Right lobe of liver (tissue), 6 donors: ENCODE results near the gene SSTR3. TPM values are rescaled to one million over a fixed set of nuclear protein-coding genes. Genes with fewer than 3 reads are reported as not detected.

Experiments
- ATAC-seq, 4 donors: fragments of 200-7000 bp; cut with Tn5 transposase; one replicate each; pipeline ENCODE4 v1.9.1; 2020; ENCODE audit warnings: mild to moderate bottlenecking in 4 of 4, moderate library complexity in 4 of 4
- DNase-seq, 3 donors: peaks; one replicate each; pipeline ENCODE4 v3.0.0-alpha.2; 2020
- H3K27ac ChIP-seq, 3 donors: fragments of 200-600 bp; one replicate each; pipeline ENCODE4 v1.8.0; 2022
- H3K27me3 ChIP-seq, 2 donors: fragments of 200-600 bp; one replicate each; pipeline ENCODE4 v1.8.0; 2022
- H3K36me3 ChIP-seq, 4 donors: fragments of 200-600 bp; sonication (generic) in 1 of 4; one replicate each; pipeline versions ENCODE4 v1.5.1 to v1.8.0; 2017 to 2022; ENCODE audit warnings: control low read depth in 1 of 4
- H3K4me1 ChIP-seq, 4 donors: fragments of 200-600 bp; sonication (generic) in 1 of 4; one replicate each; pipeline versions ENCODE4 v1.5.1 to v1.8.0; 2017 to 2022; ENCODE audit warnings: control low read depth in 1 of 4
- H3K4me3 ChIP-seq, 3 donors: fragments of 200-600 bp; one replicate each; pipeline ENCODE4 v1.8.0; 2022
- H3K9me3 ChIP-seq, 4 donors: fragments of 200-600 bp; sonication (generic) in 1 of 4; one replicate each; pipeline versions ENCODE4 v1.5.1 to v1.8.0; 2017 to 2022; ENCODE audit warnings: control low read depth in 1 of 4
- POLR2A ChIP-seq: fragments of 450-650 bp; IDR thresholded peaks from one replicate; pipeline ENCODE4 v1.6.1; 2017; ENCODE audit warnings: antibody characterized with exemption, mild to moderate bottlenecking
- WGBS: methylation state at CpG from one replicate; pipeline ENCODE4 v1.1.6; 2018; ENCODE audit warnings: low coverage, low lambda C conversion rate; ENCODE audit not compliant: insufficient coverage; ENCODE audit errors: missing lambda C conversion rate; 5-methylcytosine and 5-hydroxymethylcytosine counted together
- intact Hi-C, 2 donors: fragments of 100-400 bp; cut with DNase I; formaldehyde crosslinking; loops; one replicate each; pipeline versions ENCODE4 v1.11.2 to v1.14.1; 2022
- total RNA-seq, 6 experiments: library from RNA; depleted of rRNA in 2 of 6; stranded (reverse); fragments of >200 nt in 2 of 6; fragmentation: NEBNext Ultra II Directional in 3 of 6; extraction: Animal tissue kit (Norgen Biotek cat#: 25700) in 3 of 6; gene quantifications; one replicate each; pipeline versions ENCODE4 v1.1.0 to v1.2.4, GENCODE V29; 2016 to 2023
- TF ChIP-seq, protein P1 (sequence below), 4 donors: fragments of 200-600 bp in 3 of 4; fragments of 450-650 bp in 1 of 4; IDR thresholded peaks; one replicate each; pipeline versions ENCODE4 v1.5.1 to v1.8.0; 2016 to 2022; ENCODE audit warnings: antibody characterized with exemption in 4 of 4, mild to moderate bottlenecking in 2 of 4
- donor health status: DM: no; HTN: yes; CAD: no.
- donor health status: DM: no; HTN: no; CAD: no.
- donor health status: DM: no; HTN: no; CAD: no.
- donor health status: DM: no; HTN: yes; CAD: no.
- donor health status: DM: no; HTN: yes; CAD: no.

Gene SSTR3
- total RNA-seq, 6 experiments from 2014 or later: not detected

GRCh38 chr22:37196539-37197450, 15.5 kb downstream of the SSTR3 start:
- H3K27ac ChIP-seq: peak overlapping the region; percentile 80 to 96 (median 85)
- peaks cover 0 to 62% (median 29%) of the 10 kb centered on the region in 4 donors for H3K4me1 ChIP-seq
- 23% methylated on average over 11 of the region's 14 CpGs for WGBS
- no peaks in the 10 kb centered on the region for H3K27me3 ChIP-seq
- H3K4me3 ChIP-seq: no peak overlapping the region
- no peaks in the 10 kb centered on the region for H3K9me3 ChIP-seq
- TF ChIP-seq, protein P1, sequence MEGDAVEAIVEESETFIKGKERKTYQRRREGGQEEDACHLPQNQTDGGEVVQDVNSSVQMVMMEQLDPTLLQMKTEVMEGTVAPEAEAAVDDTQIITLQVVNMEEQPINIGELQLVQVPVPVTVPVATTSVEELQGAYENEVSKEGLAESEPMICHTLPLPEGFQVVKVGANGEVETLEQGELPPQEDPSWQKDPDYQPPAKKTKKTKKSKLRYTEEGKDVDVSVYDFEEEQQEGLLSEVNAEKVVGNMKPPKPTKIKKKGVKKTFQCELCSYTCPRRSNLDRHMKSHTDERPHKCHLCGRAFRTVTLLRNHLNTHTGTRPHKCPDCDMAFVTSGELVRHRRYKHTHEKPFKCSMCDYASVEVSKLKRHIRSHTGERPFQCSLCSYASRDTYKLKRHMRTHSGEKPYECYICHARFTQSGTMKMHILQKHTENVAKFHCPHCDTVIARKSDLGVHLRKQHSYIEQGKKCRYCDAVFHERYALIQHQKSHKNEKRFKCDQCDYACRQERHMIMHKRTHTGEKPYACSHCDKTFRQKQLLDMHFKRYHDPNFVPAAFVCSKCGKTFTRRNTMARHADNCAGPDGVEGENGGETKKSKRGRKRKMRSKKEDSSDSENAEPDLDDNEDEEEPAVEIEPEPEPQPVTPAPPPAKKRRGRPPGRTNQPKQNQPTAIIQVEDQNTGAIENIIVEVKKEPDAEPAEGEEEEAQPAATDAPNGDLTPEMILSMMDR (IDR thresholded peaks at IDR 0.05): peak; percentile 21 to 41 (median 38)
- no peak for TF ChIP-seq POLR2A
- peak; percentile 47 to 59 (median 56) for ATAC-seq
- intact Hi-C loops: no loop called here
- no peaks in the 10 kb centered on the region for H3K36me3 ChIP-seq
- DNase-seq: peak; percentile 87 to 92 (median 92)

DNA sequence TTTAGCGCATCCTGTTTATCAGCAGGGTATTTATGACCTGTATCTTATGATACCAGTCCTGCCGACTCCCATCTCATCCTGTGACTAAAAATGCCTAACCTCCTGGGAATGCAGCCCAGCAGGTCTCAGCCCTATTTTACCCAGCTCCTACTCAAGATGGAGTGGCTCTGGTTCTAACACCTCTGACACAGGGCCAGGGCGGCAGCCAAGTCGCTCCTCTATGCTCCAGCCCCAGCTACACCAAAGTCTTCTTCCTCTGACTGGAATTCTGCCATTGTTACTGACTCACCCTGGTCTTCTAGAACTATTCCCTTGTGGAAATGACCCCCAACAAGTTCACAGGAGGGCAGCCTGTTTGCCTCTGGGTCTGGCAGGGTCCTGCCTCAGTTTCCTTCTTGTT, 16.4 kb downstream of the SSTR3 start:
- H3K27ac ChIP-seq: peak overlapping the region; percentile 80 to 96 (median 85)
- intact Hi-C loops: no loop called here
- H3K36me3 ChIP-seq: no peaks in the 10 kb centered on the region
- no peak overlapping the region for H3K4me3 ChIP-seq
- H3K4me1 ChIP-seq: peaks cover 0 to 62% (median 29%) of the 10 kb centered on the region in 4 donors
- ATAC-seq (no peak), DNase-seq (peak in 1 of 3 donors; percentile 18)
- TF ChIP-seq, protein P1 (IDR thresholded peaks at IDR 0.05): no peak
- no peak for TF ChIP-seq POLR2A
- H3K9me3 ChIP-seq: no peaks in the 10 kb centered on the region
- H3K27me3 ChIP-seq: no peaks in the 10 kb centered on the region
- WGBS: 61% methylated on average over 3 of the region's 4 CpGs

DNA sequence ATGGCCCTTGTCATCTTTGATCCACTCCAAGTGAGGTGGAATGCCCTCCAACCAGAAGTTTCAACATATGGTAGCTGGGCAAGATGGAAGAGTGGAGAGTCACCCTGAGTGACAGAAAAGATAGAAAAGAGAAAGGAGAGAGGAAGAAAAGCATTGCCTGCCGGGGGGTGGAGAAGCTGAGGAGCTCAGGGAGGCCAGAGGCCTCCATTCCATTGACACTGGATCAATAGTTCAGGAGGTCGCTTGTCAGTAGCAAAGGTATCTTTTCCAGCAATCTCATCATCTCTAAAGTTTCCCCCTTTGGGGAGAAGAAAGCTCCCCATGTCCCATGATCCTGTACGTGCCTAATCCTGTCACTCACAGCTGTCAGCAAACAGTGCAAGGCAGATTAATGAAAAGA, 17.5 kb downstream of the SSTR3 start:
- H3K27ac ChIP-seq: peak overlapping the region in 1 of 3 donors; percentile 33
- no peaks in the 10 kb centered on the region for H3K27me3 ChIP-seq
- no peak overlapping the region for H3K4me3 ChIP-seq
- H3K36me3 ChIP-seq: peaks cover 0 to 4% (median 0%) of the 10 kb centered on the region in 4 donors
- intact Hi-C loops: no loop called here
- ATAC-seq (no peak), DNase-seq (peak in 1 of 3 donors; percentile 6)
- whole genome bisulfite sequencing: 25% methylated on average over 2 of the region's 3 CpGs
- peaks cover 0 to 53% (median 25%) of the 10 kb centered on the region in 4 donors for H3K4me1 ChIP-seq
- H3K9me3 ChIP-seq: no peaks in the 10 kb centered on the region
- no peak for TF ChIP-seq POLR2A
- TF ChIP-seq, protein P1 (IDR thresholded peaks at IDR 0.05): no peak

- ATAC-seq (no peak), DNase-seq (peak in 1 of 3 donors; percentile 6)
- peaks cover 0 to 4% (median 0%) of the 10 kb centered on the region in 4 donors for H3K36me3 ChIP-seq
- H3K27ac ChIP-seq: peak overlapping the region; percentile 33 to 49 (median 36)
- H3K4me1 ChIP-seq: peaks cover 0 to 55% (median 23%) of the 10 kb centered on the region in 4 donors
- intact Hi-C loops: no loop called here
- TF ChIP-seq, protein P1 (IDR thresholded peaks at IDR 0.05): no peak
- TF ChIP-seq POLR2A: no peak
- WGBS: 50% methylated on average over 10 of the region's 10 CpGs
- no peaks in the 10 kb centered on the region for H3K27me3 ChIP-seq
- no peaks in the 10 kb centered on the region for H3K9me3 ChIP-seq
- no peak overlapping the region for H3K4me3 ChIP-seq
Measured at GRCh38 chr22:37193629-37194191, 18.6 kb downstream of the SSTR3 start.
